Measurements from ENCODE around the gene SIK3. TPM values are rescaled to one million over a fixed set of nuclear protein-coding genes. Genes with fewer than 3 reads are reported as not detected.

Gene SIK3
- total RNA-seq, 4 donors from 2014 or later: 31.7 to 56.1 (median 45.3) TPM

GRCh38 chr11:116980136-116980793, 118.0 kb downstream of the SIK3 start:
- TF ChIP-seq CTCF (IDR thresholded peaks at IDR 0.05) (no peak), POLR2A (IDR thresholded peaks at IDR 0.05) (no peak), POLR2AphosphoS5 (IDR thresholded peaks at IDR 0.05) (no peak), EP300 (IDR thresholded peaks at IDR 0.05) (no peak)
- H3K4me3 ChIP-seq: no peak overlapping the region
- no peak overlapping the region for H3K27ac ChIP-seq
- H3K4me1 ChIP-seq: peaks cover 5 to 48% (median 7%) of the 10 kb centered on the region in 3 donors
- no peak for ATAC-seq
- no peaks in the 10 kb centered on the region for H3K27me3 ChIP-seq
- no peaks in the 10 kb centered on the region for H3K36me3 ChIP-seq
- 83 to 87% methylated on average over 6 to 7 of the region's 7 CpGs for WGBS, 2 donors (ENCODE audit: low coverage in 1 of 2)
- H3K9me3 ChIP-seq: no peaks in the 10 kb centered on the region

- 50 to 77% methylated on average over 3 to 5 of the region's 5 CpGs for WGBS, 2 donors (ENCODE audit: low coverage in 1 of 2)
- Histone ChIP-seq H3K4me1 (peaks cover 2 to 37% (median 7%) of the 10 kb centered on the region in 3 donors), H3K9me3 (no peaks in the 10 kb centered on the region), H3K27me3 (no peaks in the 10 kb centered on the region), H3K4me3 (no peak overlapping the region), H3K36me3 (no peaks in the 10 kb centered on the region), H3K27ac (no peak overlapping the region)
- TF ChIP-seq CTCF (IDR thresholded peaks at IDR 0.05) (no peak), POLR2AphosphoS5 (IDR thresholded peaks at IDR 0.05) (no peak), EP300 (IDR thresholded peaks at IDR 0.05) (no peak), POLR2A (IDR thresholded peaks at IDR 0.05) (no peak)
- ATAC-seq: no peak
Measured at GRCh38 chr11:116976941-116977570, 121.2 kb downstream of the SIK3 start.

GRCh38 chr11:116975661-116976060, 122.6 kb downstream of the SIK3 start:
- H3K9me3 ChIP-seq: no peaks in the 10 kb centered on the region
- ATAC-seq: no peak
- 94 to 100% methylated on average over 1 of the region's 1 CpG for WGBS, 2 donors (ENCODE audit: low coverage in 1 of 2)
- no peaks in the 10 kb centered on the region for H3K27me3 ChIP-seq
- TF ChIP-seq POLR2A (IDR thresholded peaks at IDR 0.05) (no peak), EP300 (IDR thresholded peaks at IDR 0.05) (no peak), POLR2AphosphoS5 (IDR thresholded peaks at IDR 0.05) (no peak), CTCF (IDR thresholded peaks at IDR 0.05) (no peak)
- H3K4me3 ChIP-seq: no peak overlapping the region
- peaks cover 2 to 26% (median 3%) of the 10 kb centered on the region in 3 donors for H3K4me1 ChIP-seq
- H3K27ac ChIP-seq: no peak overlapping the region
- H3K36me3 ChIP-seq: no peaks in the 10 kb centered on the region

GRCh38 chr11:116973270-116973669, 125.0 kb downstream of the SIK3 start:
- no peaks in the 10 kb centered on the region for H3K36me3 ChIP-seq
- H3K27ac ChIP-seq: no peak overlapping the region
- TF ChIP-seq POLR2A (IDR thresholded peaks at IDR 0.05) (no peak), CTCF (IDR thresholded peaks at IDR 0.05) (no peak), EP300 (IDR thresholded peaks at IDR 0.05) (no peak), POLR2AphosphoS5 (IDR thresholded peaks at IDR 0.05) (no peak)
- no peak overlapping the region for H3K4me3 ChIP-seq
- no peaks in the 10 kb centered on the region for H3K27me3 ChIP-seq
- H3K4me1 ChIP-seq: peaks cover 0 to 14% (median 2%) of the 10 kb centered on the region in 3 donors
- no peaks in the 10 kb centered on the region for H3K9me3 ChIP-seq
- ATAC-seq: no peak

GRCh38 chr11:116972691-116973090, 125.5 kb downstream of the SIK3 start:
- Histone ChIP-seq H3K27me3 (no peaks in the 10 kb centered on the region), H3K36me3 (no peaks in the 10 kb centered on the region), H3K27ac (no peak overlapping the region), H3K4me3 (no peak overlapping the region), H3K4me1 (peaks cover 0 to 16% (median 2%) of the 10 kb centered on the region in 3 donors), H3K9me3 (no peaks in the 10 kb centered on the region)
- ATAC-seq: no peak
- 64 to 86% methylated on average over 3 to 4 of the region's 4 CpGs for WGBS, 2 donors (ENCODE audit: low coverage in 1 of 2)
- TF ChIP-seq EP300 (IDR thresholded peaks at IDR 0.05) (no peak), POLR2A (IDR thresholded peaks at IDR 0.05) (no peak), POLR2AphosphoS5 (IDR thresholded peaks at IDR 0.05) (no peak), CTCF (IDR thresholded peaks at IDR 0.05) (peak in 1 of 4 experiments; percentile 7)

Measured in gastroesophageal sphincter (tissue), 4 donors.